Caco-2 (cell line): ENCODE measurements around the gene FGD2. TPM values are rescaled to one million over a fixed set of nuclear protein-coding genes. Genes with fewer than 3 reads are reported as not detected.

Experiments used
- BruUV-seq: library from RNA; stranded (reverse); fragments of 400-500 nt; replicated peaks from 2 replicates; lab custom pipeline; 2021; lab: Mats Ljungman, UMichigan
- CTCF ChIA-PET: fragments of 300-600 bp; sonication (Branson Sonifier 250); formaldehyde crosslinking; loops from one replicate; lab custom pipeline; 2022; ENCODE audit warnings: antibody characterized with exemption; lab: Charles Lee
- POLR2A ChIA-PET: fragments of 300-600 bp; sonication (Branson Sonifier 250); formaldehyde crosslinking; loops from one replicate; lab custom pipeline; 2022; ENCODE audit warnings: antibody characterized with exemption; lab: Charles Lee
- DNase-seq, 2 experiments: peaks; one replicate each; pipeline versions ENCODE4 v3.0.0 to v3.0.0-alpha.2; 2020 to 2022
- H3K27me3 ChIP-seq: replicated peaks from 2 replicates; pipeline ENCODE4 v1.6.0; 2011; ENCODE audit warnings: low read length; ENCODE audit not compliant: control insufficient read depth, insufficient read depth
- H3K36me3 ChIP-seq: 2 replicates; pipeline ENCODE4 v1.5.1; 2011; ENCODE audit warnings: low read length; ENCODE audit not compliant: control insufficient read depth, insufficient read depth
- H3K4me1 ChIP-seq: fragments of 250-450 bp; sonication (Bioruptor Pico); 2 replicates; pipeline ENCODE4 v1.5.1; 2020; ENCODE audit warnings: mild to moderate bottlenecking
- H3K4me3 ChIP-seq: 2 replicates; pipeline ENCODE4 v1.5.1; 2011; ENCODE audit warnings: low read depth, mild to moderate bottlenecking, control low read depth, low read length
- H3K9me3 ChIP-seq: fragments of 250-450 bp; sonication (Bioruptor Pico); 2 replicates; pipeline ENCODE4 v1.5.1; 2020; ENCODE audit warnings: mild to moderate bottlenecking, moderate library complexity
- H3K27ac Mint-ChIP-seq: one replicate; pipeline ENCODE4 v1.8.0; 2022; ENCODE audit warnings: mixed read lengths; ENCODE audit not compliant: unreplicated experiment
- H3K27me3 Mint-ChIP-seq: one replicate; pipeline ENCODE4 v1.8.0; 2022; ENCODE audit warnings: mixed read lengths; ENCODE audit not compliant: insufficient read depth, unreplicated experiment
- H3K36me3 Mint-ChIP-seq: one replicate; pipeline ENCODE4 v1.8.0; 2022; ENCODE audit warnings: mild to moderate bottlenecking, mixed read lengths; ENCODE audit not compliant: insufficient read depth, unreplicated experiment
- H3K4me1 Mint-ChIP-seq: one replicate; pipeline ENCODE4 v1.8.0; 2022; ENCODE audit warnings: low read depth, mixed read lengths; ENCODE audit not compliant: unreplicated experiment
- H3K4me3 Mint-ChIP-seq: one replicate; pipeline ENCODE4 v1.8.0; 2022; ENCODE audit warnings: mild to moderate bottlenecking, moderate library complexity, mixed read lengths; ENCODE audit not compliant: unreplicated experiment
- H3K9me3 Mint-ChIP-seq: one replicate; pipeline ENCODE4 v1.8.0; 2022; ENCODE audit warnings: mixed read lengths; ENCODE audit not compliant: unreplicated experiment
- CTCF ChIP-seq, 2 experiments: fragments of 200-600 bp in 1 of 2; IDR thresholded peaks; 1 replicate in 1 of 2; 2 replicates in 1 of 2; pipeline versions ENCODE4 v1.5.1 to v1.8.0; 2011 to 2022; ENCODE audit warnings: antibody characterized with exemption in 1 of 2, control low read depth in 1 of 2, inconsistent platforms in 1 of 2, low read depth in 1 of 2, low read length in 1 of 2, mild to moderate bottlenecking in 1 of 2, moderate library complexity in 1 of 2; ENCODE audit not compliant: insufficient read depth in 1 of 2, severe bottlenecking in 1 of 2, unreplicated experiment in 1 of 2
- intact Hi-C: fragments of 100-400 bp; cut with micrococcal nuclease; formaldehyde crosslinking; loops from one replicate; pipeline ENCODE4 v1.10.0; 2022; ENCODE audit not compliant: unreplicated experiment
- total RNA-seq: library from RNA; stranded (reverse); gene quantifications from 2 replicates; pipeline ENCODE4 v1.2.3, GENCODE V29; 2022

Gene FGD2
- total RNA-seq, 1 experiment from 2014 or later, result not detected

- H3K4me3 ChIP-seq, result no peak overlapping the region
- H3K4me1 Mint-ChIP-seq, result no peaks in the 10 kb centered on the region
- DNase-seq, result no peak
- no peak overlapping the region for H3K27ac Mint-ChIP-seq
- intact Hi-C loops, result loop anchor here (5.0 kb wide), 1 partner anchor 42 kb away; no protein-coding TSS in a partner anchor
- TF ChIP-seq CTCF (IDR thresholded peaks at IDR 0.05; ENCODE audit: insufficient read depth in 1 of 2, low read depth in 1 of 2, low read length in 1 of 2, severe bottlenecking in 1 of 2, unreplicated experiment in 1 of 2), result no peak
- no peaks in the 10 kb centered on the region for H3K4me1 ChIP-seq
- no peaks in the 10 kb centered on the region for H3K9me3 Mint-ChIP-seq
- BruUV-seq, result no TSS peak
- ChIA-PET CTCF (interaction anchor here (1.1 kb wide), 1 partner anchor 237 kb away, joined by 3 read pairs; no protein-coding TSS in a partner anchor), POLR2A (no interaction called here)
- H3K4me3 Mint-ChIP-seq, result no peak overlapping the region
- H3K27me3 Mint-ChIP-seq, result no peaks in the 10 kb centered on the region
- no peaks in the 10 kb centered on the region for H3K9me3 ChIP-seq
- H3K36me3 Mint-ChIP-seq, result peaks cover 65% of the 10 kb centered on the region
- peaks cover 6% of the 10 kb centered on the region for H3K36me3 ChIP-seq
- no peaks in the 10 kb centered on the region for H3K27me3 ChIP-seq
These were observed 30.0 kb upstream of the FGD2 start for GRCh38 chr6:36975231-36976006.

DNA sequence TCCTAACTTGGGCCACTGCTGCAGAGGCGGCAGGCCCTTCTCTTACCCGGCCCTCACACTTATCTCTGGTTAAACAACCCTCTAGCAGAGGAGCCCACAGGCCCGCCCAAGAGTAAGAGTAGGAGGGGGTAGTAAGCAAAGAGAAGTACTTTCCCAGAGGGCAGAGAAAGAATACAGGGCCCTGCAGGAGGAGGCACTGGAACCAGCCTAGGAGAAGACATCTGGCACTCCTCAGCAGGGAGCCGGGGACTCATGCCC is 29.5 kb upstream of the FGD2 start:
- no peak for DNase-seq
- no peaks in the 10 kb centered on the region for H3K9me3 Mint-ChIP-seq
- no TSS peak for BruUV-seq
- H3K27me3 Mint-ChIP-seq, result no peaks in the 10 kb centered on the region
- no peak overlapping the region for H3K27ac Mint-ChIP-seq
- H3K27me3 ChIP-seq, result no peaks in the 10 kb centered on the region
- peaks cover 71% of the 10 kb centered on the region for H3K36me3 Mint-ChIP-seq
- no peaks in the 10 kb centered on the region for H3K4me1 ChIP-seq
- no peaks in the 10 kb centered on the region for H3K9me3 ChIP-seq
- CTCF ChIA-PET, result interaction anchor here (1.1 kb wide), 1 partner anchor 236 kb away, joined by 3 read pairs; no protein-coding TSS in a partner anchor
- no peak for TF ChIP-seq CTCF (IDR thresholded peaks at IDR 0.05; ENCODE audit: insufficient read depth in 1 of 2, low read depth in 1 of 2, low read length in 1 of 2, severe bottlenecking in 1 of 2, unreplicated experiment in 1 of 2)
- no peak overlapping the region for H3K4me3 Mint-ChIP-seq
- H3K4me3 ChIP-seq, result no peak overlapping the region
- intact Hi-C loops, result loop anchor here (5.0 kb wide), 1 partner anchor 41 kb away; no protein-coding TSS in a partner anchor
- H3K4me1 Mint-ChIP-seq, result no peaks in the 10 kb centered on the region
- H3K36me3 ChIP-seq, result peaks cover 8% of the 10 kb centered on the region
- POLR2A ChIA-PET, result no interaction called here

DNA sequence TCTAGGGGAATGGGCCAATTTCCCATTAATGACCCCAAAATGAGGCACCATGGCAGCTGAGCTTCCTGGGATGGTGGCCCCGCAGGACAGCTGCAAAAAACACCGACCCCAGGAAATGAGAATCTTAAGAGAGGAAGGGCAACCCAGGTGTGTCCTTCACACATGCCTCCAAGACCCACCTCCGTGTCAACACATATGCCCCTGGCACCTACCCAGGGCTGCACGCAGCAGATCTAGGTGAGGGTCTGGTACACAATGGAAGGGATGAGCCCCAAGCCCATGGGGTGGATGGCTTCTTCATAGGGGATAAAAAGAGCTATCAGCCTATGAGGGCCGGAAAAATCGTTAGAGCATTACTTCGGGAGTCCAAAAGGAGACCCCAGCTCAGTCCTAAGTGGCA is 28.9 kb upstream of the FGD2 start:
- peaks cover 70% of the 10 kb centered on the region for H3K36me3 Mint-ChIP-seq
- BruUV-seq, result no TSS peak
- H3K4me3 Mint-ChIP-seq, result no peak overlapping the region
- Histone ChIP-seq H3K4me1 (no peaks in the 10 kb centered on the region), H3K9me3 (no peaks in the 10 kb centered on the region), H3K27me3 (no peaks in the 10 kb centered on the region), H3K4me3 (no peak overlapping the region), H3K36me3 (peaks cover 7% of the 10 kb centered on the region)
- intact Hi-C loops, result loop anchor here (5.0 kb wide), 1 partner anchor 41 kb away; no protein-coding TSS in a partner anchor
- ChIA-PET CTCF (no interaction called here), POLR2A (no interaction called here)
- no peaks in the 10 kb centered on the region for H3K4me1 Mint-ChIP-seq
- no peak for TF ChIP-seq CTCF (IDR thresholded peaks at IDR 0.05; ENCODE audit: insufficient read depth in 1 of 2, low read depth in 1 of 2, low read length in 1 of 2, severe bottlenecking in 1 of 2, unreplicated experiment in 1 of 2)
- H3K9me3 Mint-ChIP-seq, result no peaks in the 10 kb centered on the region
- H3K27ac Mint-ChIP-seq, result no peak overlapping the region
- no peak for DNase-seq
- H3K27me3 Mint-ChIP-seq, result no peaks in the 10 kb centered on the region
